Kidney (tissue), 14 donors: ENCODE measurements around the gene CTTNBP2. TPM values are rescaled to one million over a fixed set of nuclear protein-coding genes. Genes with fewer than 3 reads are reported as not detected.
A peak's percentile ranks its signal among the peaks of the same experiment; 100 is the strongest.

Source experiments
- DNase-seq, 5 donors: peaks; one replicate each; pipeline ENCODE4 v3.0.0-alpha.2; 2013 to 2020
- FAIRE-seq: peaks from 2 replicates; lab custom pipeline; 2012; peaks lifted over from hg19 to GRCh38; lab: Jason Lieb, UNC
- H3K27ac ChIP-seq, 2 donors: one replicate each; pipeline ENCODE4 v1.7.0; 2013; ENCODE audit warnings: low read depth in 2 of 2, low read length in 2 of 2, inconsistent platforms in 1 of 2
- H3K27me3 ChIP-seq: one replicate; pipeline ENCODE4 v1.7.1; 2013; ENCODE audit warnings: low read length, inconsistent platforms; ENCODE audit not compliant: control insufficient read depth, insufficient read depth
- H3K36me3 ChIP-seq, 3 donors: one replicate each; pipeline versions ENCODE4 v1.7.0 to v1.7.1; 2013; ENCODE audit warnings: low read length in 3 of 3, control low read depth in 1 of 3, inconsistent platforms in 1 of 3; ENCODE audit not compliant: insufficient read depth in 3 of 3, control insufficient read depth in 2 of 3
- H3K4me1 ChIP-seq, 3 donors: one replicate each; pipeline versions ENCODE4 v1.7.0 to v1.7.1; 2013; ENCODE audit warnings: low read length in 3 of 3, inconsistent platforms in 1 of 3, low read depth in 1 of 3; ENCODE audit not compliant: control insufficient read depth in 2 of 3, insufficient read depth in 2 of 3
- H3K4me3 ChIP-seq, 3 donors: one replicate each; pipeline versions ENCODE4 v1.7.0 to v1.8.1; 2013; ENCODE audit warnings: low read length in 3 of 3, control low read depth in 1 of 3, inconsistent platforms in 1 of 3
- H3K9ac ChIP-seq, 3 donors: one replicate each; pipeline versions ENCODE4 v1.7.0 to v1.7.1; 2013; ENCODE audit warnings: low read length in 3 of 3, control low read depth in 1 of 3, inconsistent platforms in 1 of 3
- H3K9me3 ChIP-seq, 3 donors: one replicate each; pipeline versions ENCODE4 v1.7.0 to v1.7.1; 2013; ENCODE audit warnings: low read length in 3 of 3, control low read depth in 1 of 3, inconsistent platforms in 1 of 3; ENCODE audit not compliant: control insufficient read depth in 2 of 3, insufficient read depth in 1 of 3
- intact Hi-C: fragments of 100-400 bp; cut with DNase I; formaldehyde crosslinking; loops from one replicate; pipeline ENCODE4 v1.11.1; 2022
- polyA plus RNA-seq: library from polyadenylated mRNA; stranded (reverse); fragments of 350-450 nt; fragmentation: Illumina TruSeq; extraction: RNeasy Lipid Tissue Mini Kit (QIAGEN cat#74804); gene quantifications from one replicate; pipeline ENCODE4 v1.2.3, GENCODE V29; 2014; ENCODE audit warnings: low read depth, low replicate concordance; ENCODE audit not compliant: insufficient read depth
- total RNA-seq: library from RNA; stranded (reverse); fragmentation: NEBNext Ultra II Directional; extraction: Animal tissue kit (Norgen Biotek cat#: 25700); gene quantifications from one replicate; pipeline ENCODE4 v1.2.1, GENCODE V29; 2021
- TF ChIP-seq, protein P1 (sequence below): IDR thresholded peaks from 3 replicates; pipeline ENCODE4 v1.5.1; 2012; ENCODE audit warnings: mild to moderate bottlenecking, moderate library complexity, borderline replicate concordance; ENCODE audit not compliant: insufficient read depth; ENCODE audit errors: extremely low read depth
- donor health status: control.
- donor health status: control.
- donor health status: control.
- donor health status: control.
- donor health status: control.
- donor health status: DM: yes; HTN: yes; CAD: no.
- donor health status: Normal renal cell carcinoma (clear cell type).

CTTNBP2 gene
- total and polyA plus RNA-seq, 2 donors from 2014 or later, result 3.8 to 41.1 TPM

- Histone ChIP-seq H3K27ac (peak overlapping the region in 1 of 2 donors; percentile 43), H3K4me3 (no peak overlapping the region), H3K4me1 (peaks cover 0 to 5% (median 3%) of the 10 kb centered on the region in 3 donors), H3K9me3 (no peaks in the 10 kb centered on the region), H3K36me3 (no peaks in the 10 kb centered on the region), H3K27me3 (no peaks in the 10 kb centered on the region), H3K9ac (no peak overlapping the region)
- no peak for FAIRE-seq
- peak in 2 of 5 donors; percentile 39 to 53 for DNase-seq
- intact Hi-C loops, result no loop called here
- TF ChIP-seq, protein P1, sequence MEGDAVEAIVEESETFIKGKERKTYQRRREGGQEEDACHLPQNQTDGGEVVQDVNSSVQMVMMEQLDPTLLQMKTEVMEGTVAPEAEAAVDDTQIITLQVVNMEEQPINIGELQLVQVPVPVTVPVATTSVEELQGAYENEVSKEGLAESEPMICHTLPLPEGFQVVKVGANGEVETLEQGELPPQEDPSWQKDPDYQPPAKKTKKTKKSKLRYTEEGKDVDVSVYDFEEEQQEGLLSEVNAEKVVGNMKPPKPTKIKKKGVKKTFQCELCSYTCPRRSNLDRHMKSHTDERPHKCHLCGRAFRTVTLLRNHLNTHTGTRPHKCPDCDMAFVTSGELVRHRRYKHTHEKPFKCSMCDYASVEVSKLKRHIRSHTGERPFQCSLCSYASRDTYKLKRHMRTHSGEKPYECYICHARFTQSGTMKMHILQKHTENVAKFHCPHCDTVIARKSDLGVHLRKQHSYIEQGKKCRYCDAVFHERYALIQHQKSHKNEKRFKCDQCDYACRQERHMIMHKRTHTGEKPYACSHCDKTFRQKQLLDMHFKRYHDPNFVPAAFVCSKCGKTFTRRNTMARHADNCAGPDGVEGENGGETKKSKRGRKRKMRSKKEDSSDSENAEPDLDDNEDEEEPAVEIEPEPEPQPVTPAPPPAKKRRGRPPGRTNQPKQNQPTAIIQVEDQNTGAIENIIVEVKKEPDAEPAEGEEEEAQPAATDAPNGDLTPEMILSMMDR, result no peak
These were observed 64.9 kb downstream of the CTTNBP2 start for GRCh38 chr7:117808341-117808757.

GRCh38 chr7:117807676-117808075 is 65.6 kb downstream of the CTTNBP2 start:
- Histone ChIP-seq H3K36me3 (no peaks in the 10 kb centered on the region), H3K4me1 (peaks cover 0 to 5% (median 3%) of the 10 kb centered on the region in 3 donors), H3K4me3 (no peak overlapping the region), H3K27ac (no peak overlapping the region), H3K9me3 (no peaks in the 10 kb centered on the region), H3K9ac (no peak overlapping the region), H3K27me3 (no peaks in the 10 kb centered on the region)
- DNase-seq (no peak), FAIRE-seq (no peak)
- intact Hi-C loops, result no loop called here
- TF ChIP-seq, protein P1, result no peak

GRCh38 chr7:117806011-117806410 is 67.2 kb downstream of the CTTNBP2 start:
- no peaks in the 10 kb centered on the region for H3K36me3 ChIP-seq
- TF ChIP-seq, protein P1, result no peak
- DNase-seq (no peak), FAIRE-seq (no peak)
- no peak overlapping the region for H3K9ac ChIP-seq
- intact Hi-C loops, result no loop called here
- no peaks in the 10 kb centered on the region for H3K9me3 ChIP-seq
- no peak overlapping the region for H3K27ac ChIP-seq
- no peak overlapping the region for H3K4me3 ChIP-seq
- H3K27me3 ChIP-seq, result no peaks in the 10 kb centered on the region
- peaks cover 0 to 5% (median 3%) of the 10 kb centered on the region in 3 donors for H3K4me1 ChIP-seq

- no peak for FAIRE-seq
- Histone ChIP-seq H3K9ac (no peak overlapping the region), H3K27ac (no peak overlapping the region), H3K36me3 (no peaks in the 10 kb centered on the region), H3K4me3 (no peak overlapping the region), H3K4me1 (peaks cover 0 to 5% (median 3%) of the 10 kb centered on the region in 3 donors), H3K9me3 (no peaks in the 10 kb centered on the region), H3K27me3 (no peaks in the 10 kb centered on the region)
- TF ChIP-seq, protein P1, result no peak
- intact Hi-C loops, result no loop called here
- DNase-seq, result no peak
These were observed 68.0 kb downstream of the CTTNBP2 start for GRCh38 chr7:117805241-117805640.
